ENCODE measurements around the gene EXOC6.

Gene EXOC6

GRCh38 chr10:93039721-93040120 lies 191.4 kb downstream of the EXOC6 start:
- no peak overlapping the region for H4K91ac ChIP-seq (ENCODE audit: low read depth, low read length)
- no peak overlapping the region for H3K4me3 ChIP-seq (ENCODE audit: low read depth, low read length)
- no peak overlapping the region for H2AK5ac ChIP-seq (ENCODE audit: low read length)
- no peak overlapping the region for H3K9ac ChIP-seq (ENCODE audit: low read length)
- no peak overlapping the region for H2BK5ac ChIP-seq (ENCODE audit: low read depth, low read length, poor library complexity)
- no peak overlapping the region for H2BK12ac ChIP-seq (ENCODE audit: low read length)
- no peaks in the 10 kb centered on the region for H3K79me2 ChIP-seq (ENCODE audit: control insufficient read depth, insufficient read depth, low read length, poor library complexity)
- H3K23ac ChIP-seq (ENCODE audit: low read length): no peak overlapping the region
- H2AFZ ChIP-seq (ENCODE audit: insufficient read depth, low read length, poor library complexity): no peak overlapping the region
- H3K4ac ChIP-seq (ENCODE audit: low read depth, low read length): no peak overlapping the region
- H4K12ac ChIP-seq (ENCODE audit: low read depth, low read length): no peak overlapping the region
- no peak overlapping the region for H3K14ac ChIP-seq (ENCODE audit: low read length)
- no peaks in the 10 kb centered on the region for H3K36me3 ChIP-seq (ENCODE audit: control insufficient read depth in 1 of 2, insufficient read depth in 2 of 2, low read length in 2 of 2)
- no peaks in the 10 kb centered on the region for H3K79me1 ChIP-seq (ENCODE audit: low read length)
- DNase-seq: peak in 1 of 2 donors; percentile 52
- no peak overlapping the region for H4K8ac ChIP-seq (ENCODE audit: low read depth, low read length)
- H3K9me3 ChIP-seq (ENCODE audit: insufficient read depth, low read depth, low read length): no peaks in the 10 kb centered on the region
- no peaks in the 10 kb centered on the region for H3K27me3 ChIP-seq (ENCODE audit: insufficient read depth, low read length)
- no peak overlapping the region for H3K27ac ChIP-seq (ENCODE audit: low read depth, low read length)
- no peak overlapping the region for H2BK120ac ChIP-seq (ENCODE audit: insufficient read depth, low read length, poor library complexity)
- no CpG with 5 or more reads among the region's 3 CpGs for WGBS (ENCODE audit: extremely low coverage, insufficient coverage, insufficient read length)
- H3K4me1 ChIP-seq (ENCODE audit: control insufficient read depth in 1 of 2, insufficient read depth in 2 of 2, low read length in 2 of 2): no peaks in the 10 kb centered on the region
- no peak overlapping the region for H3K4me2 ChIP-seq (ENCODE audit: low read length)
- no peak overlapping the region for H3K18ac ChIP-seq (ENCODE audit: low read length)

- Histone ChIP-seq H4K12ac (ENCODE audit: low read depth, low read length) (no peak overlapping the region), H2BK12ac (ENCODE audit: low read length) (no peak overlapping the region), H3K4me1 (ENCODE audit: control insufficient read depth in 1 of 2, insufficient read depth in 2 of 2, low read length in 2 of 2) (no peaks in the 10 kb centered on the region), H3K18ac (ENCODE audit: low read length) (no peak overlapping the region), H3K79me2 (ENCODE audit: control insufficient read depth, insufficient read depth, low read length, poor library complexity) (no peaks in the 10 kb centered on the region), H2AK5ac (ENCODE audit: low read length) (no peak overlapping the region), H3K4ac (ENCODE audit: low read depth, low read length) (no peak overlapping the region), H3K23ac (ENCODE audit: low read length) (no peak overlapping the region), H3K9me3 (ENCODE audit: insufficient read depth, low read depth, low read length) (peaks cover 1% of the 10 kb centered on the region), H4K8ac (ENCODE audit: low read depth, low read length) (no peak overlapping the region), H2BK5ac (ENCODE audit: low read depth, low read length, poor library complexity) (no peak overlapping the region), H3K27ac (ENCODE audit: low read depth, low read length) (no peak overlapping the region), H4K91ac (ENCODE audit: low read depth, low read length) (no peak overlapping the region), H3K79me1 (ENCODE audit: low read length) (no peaks in the 10 kb centered on the region), H3K4me3 (ENCODE audit: low read depth, low read length) (no peak overlapping the region), H3K36me3 (ENCODE audit: control insufficient read depth in 1 of 2, insufficient read depth in 2 of 2, low read length in 2 of 2) (no peaks in the 10 kb centered on the region), H3K9ac (ENCODE audit: low read length) (no peak overlapping the region), H3K14ac (ENCODE audit: low read length) (no peak overlapping the region), H3K4me2 (ENCODE audit: low read length) (no peak overlapping the region), H3K27me3 (ENCODE audit: insufficient read depth, low read length) (no peaks in the 10 kb centered on the region), H2AFZ (ENCODE audit: insufficient read depth, low read length, poor library complexity) (no peak overlapping the region), H2BK120ac (ENCODE audit: insufficient read depth, low read length, poor library complexity) (no peak overlapping the region)
- no CpG with 5 or more reads among the region's 3 CpGs for WGBS (ENCODE audit: extremely low coverage, insufficient coverage, insufficient read length)
- DNase-seq: no peak
Measured at GRCh38 chr10:93054486-93054885, 206.2 kb downstream of the EXOC6 start.

GRCh38 chr10:93058139-93058538 lies 209.8 kb downstream of the EXOC6 start:
- Histone ChIP-seq H2BK120ac (ENCODE audit: insufficient read depth, low read length, poor library complexity) (no peak overlapping the region), H3K9me3 (ENCODE audit: insufficient read depth, low read depth, low read length) (peaks cover 3% of the 10 kb centered on the region), H2BK12ac (ENCODE audit: low read length) (no peak overlapping the region), H2AFZ (ENCODE audit: insufficient read depth, low read length, poor library complexity) (no peak overlapping the region), H3K9ac (ENCODE audit: low read length) (no peak overlapping the region), H3K79me1 (ENCODE audit: low read length) (no peaks in the 10 kb centered on the region), H2BK5ac (ENCODE audit: low read depth, low read length, poor library complexity) (no peak overlapping the region), H4K91ac (ENCODE audit: low read depth, low read length) (no peak overlapping the region), H3K79me2 (ENCODE audit: control insufficient read depth, insufficient read depth, low read length, poor library complexity) (no peaks in the 10 kb centered on the region), H3K4me2 (ENCODE audit: low read length) (no peak overlapping the region), H3K23ac (ENCODE audit: low read length) (no peak overlapping the region), H3K4me3 (ENCODE audit: low read depth, low read length) (no peak overlapping the region), H3K4ac (ENCODE audit: low read depth, low read length) (no peak overlapping the region), H4K8ac (ENCODE audit: low read depth, low read length) (no peak overlapping the region), H3K14ac (ENCODE audit: low read length) (no peak overlapping the region), H3K4me1 (ENCODE audit: control insufficient read depth in 1 of 2, insufficient read depth in 2 of 2, low read length in 2 of 2) (peaks cover 17 to 20% of the 10 kb centered on the region in 2 experiments), H3K18ac (ENCODE audit: low read length) (no peak overlapping the region), H4K12ac (ENCODE audit: low read depth, low read length) (no peak overlapping the region), H2AK5ac (ENCODE audit: low read length) (no peak overlapping the region), H3K27ac (ENCODE audit: low read depth, low read length) (no peak overlapping the region), H3K36me3 (ENCODE audit: control insufficient read depth in 1 of 2, insufficient read depth in 2 of 2, low read length in 2 of 2) (peaks cover 0 to 2% of the 10 kb centered on the region in 2 experiments), H3K27me3 (ENCODE audit: insufficient read depth, low read length) (peaks cover 35% of the 10 kb centered on the region)
- DNase-seq: no peak
- WGBS (ENCODE audit: extremely low coverage, insufficient coverage, insufficient read length): no CpG with 5 or more reads among the region's 3 CpGs

GRCh38 chr10:93059975-93060886 lies 211.9 kb downstream of the EXOC6 start, which contains the start of gene CYP26C1:
Gene CYP26C1 (plus strand): TSS chr10:93060798. CDS start chr10:93061264, 466 bp downstream.
- Histone ChIP-seq H4K12ac (ENCODE audit: low read depth, low read length) (no peak within 1 kb of the TSS), H3K79me2 (ENCODE audit: control insufficient read depth, insufficient read depth, low read length, poor library complexity) (no peaks in the 10 kb centered on the region), H3K4me1 (ENCODE audit: control insufficient read depth in 1 of 2, insufficient read depth in 2 of 2, low read length in 2 of 2) (peaks cover 18 to 21% of the 10 kb centered on the region in 2 experiments), H2AK5ac (ENCODE audit: low read length) (no peak within 1 kb of the TSS), H3K79me1 (ENCODE audit: low read length) (no peaks in the 10 kb centered on the region), H3K27me3 (ENCODE audit: insufficient read depth, low read length) (peaks cover 56% of the 10 kb centered on the region), H3K4ac (ENCODE audit: low read depth, low read length) (no peak within 1 kb of the TSS), H4K8ac (ENCODE audit: low read depth, low read length) (no peak within 1 kb of the TSS), H2BK12ac (ENCODE audit: low read length) (no peak within 1 kb of the TSS), H3K9me3 (ENCODE audit: insufficient read depth, low read depth, low read length) (peaks cover 5% of the 10 kb centered on the region), H3K14ac (ENCODE audit: low read length) (no peak within 1 kb of the TSS), H3K4me3 (ENCODE audit: low read depth, low read length) (no peak within 1 kb of the TSS), H3K9ac (ENCODE audit: low read length) (no peak within 1 kb of the TSS), H2AFZ (ENCODE audit: insufficient read depth, low read length, poor library complexity) (no peak within 1 kb of the TSS), H3K23ac (ENCODE audit: low read length) (no peak within 1 kb of the TSS), H2BK120ac (ENCODE audit: insufficient read depth, low read length, poor library complexity) (no peak within 1 kb of the TSS), H2BK5ac (ENCODE audit: low read depth, low read length, poor library complexity) (no peak within 1 kb of the TSS), H3K4me2 (ENCODE audit: low read length) (peak within 1 kb of the TSS; percentile 66), H3K36me3 (ENCODE audit: control insufficient read depth in 1 of 2, insufficient read depth in 2 of 2, low read length in 2 of 2) (peaks cover 0 to 2% of the 10 kb centered on the region in 2 experiments), H3K18ac (ENCODE audit: low read length) (no peak within 1 kb of the TSS), H4K91ac (ENCODE audit: low read depth, low read length) (no peak within 1 kb of the TSS), H3K27ac (ENCODE audit: low read depth, low read length) (no peak within 1 kb of the TSS)
- DNase-seq: no peak
- no CpG with 5 or more reads among the region's 67 CpGs for WGBS (ENCODE audit: extremely low coverage, insufficient coverage, insufficient read length)
